Omental fat pad (tissue), 4 donors: Measurements from ENCODE around the gene ATP9A. TPM values are rescaled to one million over a fixed set of nuclear protein-coding genes. Genes with fewer than 3 reads are reported as not detected.

Source experiments
- ATAC-seq: fragments of 150-250 bp; one replicate; pipeline ENCODE4 v1.9.1; 2016; ENCODE audit warnings: mild to moderate bottlenecking, moderate library complexity; ENCODE audit not compliant: low FRiP score
- DNase-seq: peaks from one replicate; pipeline ENCODE4 v3.0.0-alpha.2; 2019; ENCODE audit warnings: low spot score
- total RNA-seq, 4 donors: library from RNA; depleted of rRNA; stranded (reverse); fragments of >200 nt; gene quantifications; one replicate each; pipeline ENCODE4 v1.1.0, GENCODE V29; 2016
- TF ChIP-seq, protein P1 (sequence below), 3 donors: fragments of 450-650 bp; IDR thresholded peaks; one replicate each; pipeline ENCODE4 v1.5.1; 2016 to 2017; ENCODE audit warnings: antibody characterized with exemption in 3 of 3, mild to moderate bottlenecking in 3 of 3, moderate library complexity in 2 of 3

The ATP9A gene
- total RNA-seq, 4 donors from 2014 or later = 16.7 to 129 (median 55.0) TPM

DNA sequence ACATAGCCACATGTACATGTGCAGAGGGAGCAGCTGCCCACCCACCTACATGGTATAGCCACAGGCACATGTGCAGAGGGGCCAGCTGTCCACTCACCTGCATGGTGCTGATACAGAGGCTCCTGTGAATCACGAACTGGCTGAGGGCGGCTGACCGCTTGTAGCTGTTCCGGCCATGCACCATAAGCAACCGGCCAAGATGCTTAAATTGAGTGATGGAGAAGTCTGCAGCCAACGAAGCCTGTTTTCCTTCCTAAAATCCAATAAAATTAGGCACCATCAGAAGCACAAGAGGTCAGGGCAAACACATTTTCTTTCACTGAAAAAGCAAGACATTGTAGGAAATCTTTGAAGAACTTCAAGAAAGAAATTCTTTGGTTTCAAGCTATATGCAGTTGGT, 154.6 kb downstream of the ATP9A start:
- ATAC-seq (no peak), DNase-seq (no peak)
- TF ChIP-seq, protein P1, sequence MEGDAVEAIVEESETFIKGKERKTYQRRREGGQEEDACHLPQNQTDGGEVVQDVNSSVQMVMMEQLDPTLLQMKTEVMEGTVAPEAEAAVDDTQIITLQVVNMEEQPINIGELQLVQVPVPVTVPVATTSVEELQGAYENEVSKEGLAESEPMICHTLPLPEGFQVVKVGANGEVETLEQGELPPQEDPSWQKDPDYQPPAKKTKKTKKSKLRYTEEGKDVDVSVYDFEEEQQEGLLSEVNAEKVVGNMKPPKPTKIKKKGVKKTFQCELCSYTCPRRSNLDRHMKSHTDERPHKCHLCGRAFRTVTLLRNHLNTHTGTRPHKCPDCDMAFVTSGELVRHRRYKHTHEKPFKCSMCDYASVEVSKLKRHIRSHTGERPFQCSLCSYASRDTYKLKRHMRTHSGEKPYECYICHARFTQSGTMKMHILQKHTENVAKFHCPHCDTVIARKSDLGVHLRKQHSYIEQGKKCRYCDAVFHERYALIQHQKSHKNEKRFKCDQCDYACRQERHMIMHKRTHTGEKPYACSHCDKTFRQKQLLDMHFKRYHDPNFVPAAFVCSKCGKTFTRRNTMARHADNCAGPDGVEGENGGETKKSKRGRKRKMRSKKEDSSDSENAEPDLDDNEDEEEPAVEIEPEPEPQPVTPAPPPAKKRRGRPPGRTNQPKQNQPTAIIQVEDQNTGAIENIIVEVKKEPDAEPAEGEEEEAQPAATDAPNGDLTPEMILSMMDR (IDR thresholded peaks at IDR 0.05) = no peak

DNA sequence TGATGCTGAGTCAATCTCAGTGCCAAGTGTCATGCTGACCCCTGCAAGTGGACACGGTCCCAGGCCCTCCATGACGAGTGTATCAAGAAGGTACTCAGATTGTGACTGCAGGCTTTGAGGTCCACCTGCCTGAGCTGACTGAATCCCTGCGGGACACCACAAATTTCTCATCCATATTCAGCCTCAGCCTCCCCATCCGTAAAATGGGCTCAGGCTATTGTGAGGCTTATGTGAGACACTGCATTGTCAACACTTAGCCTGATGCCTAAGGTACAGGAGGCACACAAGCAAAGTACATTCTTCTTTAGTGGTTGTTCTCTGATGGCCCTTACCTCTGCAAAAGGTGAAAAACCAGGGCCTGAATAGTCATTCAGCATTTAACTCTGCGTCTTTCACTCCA, 155.3 kb downstream of the ATP9A start:
- no peak for ATAC-seq
- TF ChIP-seq, protein P1 (IDR thresholded peaks at IDR 0.05) = no peak

DNA sequence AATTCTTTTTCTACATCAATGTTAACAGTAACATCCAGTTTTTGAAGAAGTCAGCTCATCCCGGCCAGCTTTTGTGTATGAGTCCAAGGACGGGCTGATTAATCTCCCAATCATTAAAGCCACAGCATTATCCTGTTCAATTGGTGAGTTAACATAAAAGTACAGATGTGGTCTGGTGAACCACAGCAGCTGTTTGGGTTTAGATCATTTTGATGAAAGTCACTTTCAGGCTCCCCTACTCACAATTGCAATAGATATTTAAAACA, 156.6 kb downstream of the ATP9A start:
- DNase-seq (no peak), ATAC-seq (no peak)
- TF ChIP-seq, protein P1 (IDR thresholded peaks at IDR 0.05) = no peak

More for the DNA sequence above, 155.3 kb downstream of the ATP9A start:
- no peak for DNase-seq

DNA sequence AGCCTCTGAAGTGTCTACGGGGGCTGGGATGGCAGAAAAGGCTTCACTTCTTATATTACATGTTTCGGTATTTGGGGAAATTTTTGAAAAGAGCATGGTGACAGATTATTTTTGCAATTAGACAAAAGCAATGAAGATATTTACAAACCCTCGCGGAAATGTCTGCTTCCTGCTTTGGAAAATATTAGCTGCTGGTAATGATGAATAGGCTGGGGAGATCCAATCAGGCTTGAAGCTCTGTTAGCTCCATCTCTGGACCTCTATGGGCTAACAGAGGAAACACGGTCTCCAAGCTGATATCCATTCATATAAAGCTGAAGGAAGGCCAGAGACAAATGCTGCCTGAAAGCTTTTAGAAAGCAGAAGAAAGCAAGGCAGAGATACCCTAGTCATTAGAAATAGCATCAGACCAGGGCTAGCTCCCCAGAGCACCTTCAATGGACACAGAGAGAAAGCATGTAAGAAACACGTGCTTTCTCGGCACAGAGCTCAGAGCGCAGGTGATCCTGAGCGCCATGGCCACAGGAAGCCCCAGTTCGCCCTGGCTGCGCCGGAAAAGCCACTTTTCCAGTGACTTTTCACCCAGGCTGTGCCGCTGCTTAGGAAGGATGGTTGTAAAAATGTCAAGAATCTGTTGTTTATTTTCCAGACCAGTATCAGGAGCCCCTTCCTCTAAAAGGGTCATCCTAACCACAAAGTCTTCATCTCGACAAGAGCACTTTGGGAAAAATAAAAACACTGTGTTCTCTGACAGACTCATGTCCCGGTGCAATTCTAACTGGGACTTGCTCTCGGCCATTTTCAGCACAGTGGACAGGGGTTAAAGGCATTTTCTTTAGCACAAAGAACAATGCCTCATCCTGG, 157.2 kb downstream of the ATP9A start:
- TF ChIP-seq, protein P1 (IDR thresholded peaks at IDR 0.05) = no peak
- no peak for DNase-seq
- no peak for ATAC-seq

DNA sequence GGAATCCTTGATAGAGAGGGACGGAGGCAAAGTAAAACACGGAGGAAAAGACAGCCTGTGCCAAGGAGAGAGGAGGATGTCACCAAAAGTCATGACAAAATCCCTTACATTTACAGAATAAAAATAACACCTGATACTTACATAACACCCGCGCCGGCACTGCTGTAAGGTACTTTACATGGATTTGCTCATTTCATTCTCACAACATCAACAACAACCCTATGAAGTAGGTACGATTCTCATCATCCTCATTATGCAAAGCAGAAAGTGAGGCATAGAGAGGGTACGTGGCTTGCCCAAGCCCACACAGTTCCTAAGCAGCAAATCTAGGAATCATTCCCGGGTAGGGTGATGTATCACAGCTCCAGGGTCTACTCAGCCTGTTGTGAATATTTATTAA, 158.1 kb downstream of the ATP9A start:
- no peak for ATAC-seq
- TF ChIP-seq, protein P1 (IDR thresholded peaks at IDR 0.05) = no peak
- DNase-seq = no peak

DNA sequence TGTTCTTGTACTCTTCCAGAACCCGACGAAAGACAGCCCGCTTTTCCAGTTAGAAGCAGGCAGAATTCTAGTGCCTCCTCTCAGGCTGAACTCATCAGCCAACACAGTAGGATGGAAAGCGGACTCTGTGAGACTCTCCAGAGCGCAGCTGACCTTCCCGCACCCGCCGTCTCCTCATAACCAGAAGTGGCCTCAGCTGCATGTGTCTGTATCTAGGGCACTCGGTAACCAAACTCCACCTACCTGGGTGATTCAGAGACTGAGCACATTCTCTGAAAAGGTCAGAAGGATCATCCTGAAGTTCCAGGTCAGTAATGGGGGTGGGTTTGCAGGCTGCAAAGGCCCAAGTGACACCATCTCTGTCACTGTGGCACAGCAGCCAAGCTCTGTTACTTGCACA, 158.9 kb downstream of the ATP9A start:
- DNase-seq (no peak), ATAC-seq (no peak)
- TF ChIP-seq, protein P1 (IDR thresholded peaks at IDR 0.05) = no peak

DNA sequence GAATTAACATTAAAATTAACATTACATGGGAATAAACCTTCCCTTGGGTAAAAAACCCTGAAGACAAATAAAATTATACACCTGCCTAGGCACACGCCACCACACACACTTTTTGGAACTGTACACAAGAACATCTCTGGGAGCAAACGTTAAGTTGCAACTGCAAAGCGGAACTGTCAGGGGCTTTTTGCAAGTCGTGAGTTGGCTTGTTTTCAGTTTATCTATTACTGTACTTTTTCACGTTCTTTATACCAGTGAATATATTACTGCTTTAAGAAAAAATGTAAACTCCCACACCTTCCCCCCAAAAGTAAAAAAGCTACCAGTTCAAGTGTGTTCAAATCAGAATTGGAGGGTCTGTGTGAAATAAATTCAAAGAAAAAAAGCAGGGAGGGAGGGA, 160.1 kb downstream of the ATP9A start:
- ATAC-seq = no peak
- no peak for DNase-seq
- TF ChIP-seq, protein P1 (IDR thresholded peaks at IDR 0.05) = no peak
